Measurements from ENCODE around the gene DIAPH2. TPM values are rescaled to one million over a fixed set of nuclear protein-coding genes. Genes with fewer than 3 reads are reported as not detected.
A peak's percentile ranks its signal among the peaks of the same experiment; 100 is the strongest.
"Not testable (repeated sequence)": the region's sequence is repeated elsewhere in the genome, so short reads cannot be mapped to it uniquely, and the experiment has no call there.

DIAPH2 gene
- total RNA-seq, 1 donor, result 7.5 TPM

- DNase-seq (ENCODE audit: low read depth in 2 of 3, low spot score in 2 of 3), result not testable (repeated sequence)
These were observed 725.2 kb downstream of the DIAPH2 start for GRCh38 chrX:97409632-97410415.

- no peak for DNase-seq (ENCODE audit: low read depth in 2 of 3, low spot score in 2 of 3)
These were observed 731.8 kb downstream of the DIAPH2 start for GRCh38 chrX:97416461-97416860.

GRCh38 chrX:97429101-97429500, 744.5 kb downstream of the DIAPH2 start:
- no peak for DNase-seq (ENCODE audit: low read depth in 2 of 3, low spot score in 2 of 3)

- DNase-seq (ENCODE audit: low read depth in 2 of 3, low spot score in 2 of 3), result no peak
These were observed 746.6 kb downstream of the DIAPH2 start for GRCh38 chrX:97431281-97431680.

- DNase-seq (ENCODE audit: low read depth in 2 of 3, low spot score in 2 of 3), result peak in 1 of 3 donors; percentile 4
These were observed 761.7 kb downstream of the DIAPH2 start for GRCh38 chrX:97446298-97446882.

GRCh38 chrX:97447306-97447705, 762.7 kb downstream of the DIAPH2 start:
- DNase-seq (ENCODE audit: low read depth in 2 of 3, low spot score in 2 of 3), result no peak

GRCh38 chrX:97452283-97452682, 767.6 kb downstream of the DIAPH2 start:
- DNase-seq (ENCODE audit: low read depth in 2 of 3, low spot score in 2 of 3), result no peak

- DNase-seq (ENCODE audit: low read depth in 2 of 3, low spot score in 2 of 3), result no peak
These were observed 777.1 kb downstream of the DIAPH2 start for GRCh38 chrX:97461763-97462162.

- DNase-seq (ENCODE audit: low read depth in 2 of 3, low spot score in 2 of 3), result no peak
These were observed 786.4 kb downstream of the DIAPH2 start for GRCh38 chrX:97471071-97471470.

- DNase-seq (ENCODE audit: low read depth in 2 of 3, low spot score in 2 of 3), result no peak
These were observed 790.3 kb downstream of the DIAPH2 start for GRCh38 chrX:97474933-97475332.

- DNase-seq (ENCODE audit: low read depth in 2 of 3, low spot score in 2 of 3), result no peak
These were observed 794.7 kb downstream of the DIAPH2 start for GRCh38 chrX:97479106-97479890.

GRCh38 chrX:97481228-97481627, 796.6 kb downstream of the DIAPH2 start:
- no peak for DNase-seq (ENCODE audit: low read depth in 2 of 3, low spot score in 2 of 3)

GRCh38 chrX:97482666-97483300, 798.1 kb downstream of the DIAPH2 start:
- DNase-seq (ENCODE audit: low read depth in 2 of 3, low spot score in 2 of 3), result no peak

- no peak for DNase-seq (ENCODE audit: low read depth in 2 of 3, low spot score in 2 of 3)
These were observed 806.0 kb downstream of the DIAPH2 start for GRCh38 chrX:97490656-97491055.

GRCh38 chrX:97494756-97495372, 810.2 kb downstream of the DIAPH2 start:
- no peak for DNase-seq (ENCODE audit: low read depth in 2 of 3, low spot score in 2 of 3)

- DNase-seq (ENCODE audit: low read depth in 2 of 3, low spot score in 2 of 3), result no peak
These were observed 813.5 kb downstream of the DIAPH2 start for GRCh38 chrX:97498093-97498492.

GRCh38 chrX:97504431-97504830, 819.8 kb downstream of the DIAPH2 start:
- no peak for DNase-seq (ENCODE audit: low read depth in 2 of 3, low spot score in 2 of 3)

- no peak for DNase-seq (ENCODE audit: low read depth in 2 of 3, low spot score in 2 of 3)
These were observed 833.1 kb downstream of the DIAPH2 start for GRCh38 chrX:97517763-97518162.

- no peak for DNase-seq (ENCODE audit: low read depth in 2 of 3, low spot score in 2 of 3)
These were observed 837.7 kb downstream of the DIAPH2 start for GRCh38 chrX:97522307-97522706.

GRCh38 chrX:97524340-97524739, 839.7 kb downstream of the DIAPH2 start:
- DNase-seq (ENCODE audit: low read depth in 2 of 3, low spot score in 2 of 3), result no peak

GRCh38 chrX:97524997-97525396, 840.4 kb downstream of the DIAPH2 start:
- no peak for DNase-seq (ENCODE audit: low read depth in 2 of 3, low spot score in 2 of 3)

Measured in hematopoietic multipotent progenitor cell (in vitro differentiated cells).